ENCODE results near the gene CEBPG.

Gene CEBPG

DNA sequence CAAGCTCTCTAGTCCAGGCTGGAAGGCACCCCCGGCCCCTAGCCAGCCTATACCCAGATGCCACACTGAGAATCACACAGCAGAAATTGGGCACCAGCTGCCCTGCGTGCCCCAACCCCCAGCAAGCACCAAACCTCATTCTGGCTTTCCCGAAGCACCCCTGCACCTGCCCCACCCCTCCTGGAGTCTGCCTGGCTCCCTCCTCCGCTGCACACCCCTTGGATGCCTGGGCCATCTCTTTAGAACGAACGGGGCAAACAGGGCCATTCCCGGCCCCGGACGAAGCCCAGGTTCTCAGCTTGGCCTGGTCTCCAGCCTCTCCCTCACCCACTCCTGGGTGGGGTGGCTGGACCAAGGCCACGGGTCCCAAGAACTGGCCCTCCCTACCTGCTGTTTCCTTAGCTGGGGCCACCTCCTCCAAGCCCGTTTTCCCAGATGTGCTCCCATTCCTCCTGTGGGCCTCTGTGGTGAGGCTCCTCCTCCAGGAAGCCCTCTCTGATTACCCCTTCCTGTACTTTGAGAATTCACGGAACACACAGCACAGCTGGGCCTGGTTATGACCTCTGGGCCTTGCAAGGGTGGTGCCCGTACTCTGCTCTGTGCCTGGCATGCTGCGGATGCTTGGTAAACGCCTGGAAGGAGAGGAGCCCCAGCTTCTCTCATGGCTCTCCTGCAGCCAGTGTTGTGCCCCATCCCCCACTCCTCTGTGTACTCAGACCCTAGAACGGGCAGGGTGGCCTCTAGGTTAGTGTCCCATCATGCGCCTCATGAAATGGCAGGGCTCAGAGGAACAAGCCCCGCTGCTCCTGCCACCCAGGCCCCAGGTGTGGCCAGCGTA lies 21.4 kb downstream of the CEBPG start:
- no peak for DNase-seq (ENCODE audit: low spot score)

DNA sequence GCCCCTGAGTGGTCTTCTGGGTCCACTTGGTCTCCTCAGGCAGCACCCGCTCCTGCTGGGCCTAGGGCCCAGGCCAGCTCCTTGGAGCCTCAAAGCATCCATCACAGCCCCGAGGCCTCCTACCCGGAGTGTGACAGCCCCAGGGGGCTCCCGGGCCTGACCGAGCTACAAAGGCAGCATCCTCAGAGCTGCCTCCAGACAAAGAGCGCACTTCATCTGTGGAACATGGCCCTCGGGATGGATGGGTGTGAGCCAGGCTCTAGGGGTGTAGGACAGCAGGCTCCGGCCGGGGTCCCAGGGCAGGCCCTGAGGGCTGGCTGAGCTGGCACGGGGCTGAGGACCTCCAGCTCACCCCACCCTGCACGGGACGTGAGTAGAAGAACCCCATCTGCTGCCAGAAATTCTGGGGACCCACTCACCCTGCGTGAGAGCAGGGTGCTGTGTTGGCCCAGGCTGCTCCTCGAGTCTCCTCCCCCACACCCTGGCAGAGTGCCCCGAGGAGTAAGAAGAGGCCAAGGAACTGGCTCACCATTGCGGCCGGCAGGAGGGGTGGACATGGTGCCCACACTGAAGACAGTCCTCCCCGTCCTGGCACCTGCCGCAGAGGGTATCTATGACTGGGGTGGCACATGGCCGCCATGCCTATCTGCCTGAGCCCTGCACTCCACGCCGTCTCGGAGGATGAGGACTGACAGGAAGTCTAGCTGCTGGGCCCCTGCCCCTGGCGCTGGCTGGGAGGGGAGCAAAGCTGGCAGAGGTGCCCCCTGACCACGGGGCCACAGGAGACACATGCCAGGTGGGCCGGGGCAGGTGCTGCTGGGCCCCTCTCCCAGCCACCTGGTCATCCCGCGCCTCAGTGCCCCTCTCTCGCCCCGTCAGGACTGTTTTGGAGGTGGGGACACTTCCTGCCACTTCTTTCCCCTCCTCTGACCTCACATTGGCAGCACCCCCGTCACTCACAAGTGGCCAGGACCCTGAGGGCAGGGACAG lies 22.3 kb downstream of the CEBPG start:
- DNase-seq (ENCODE audit: low spot score), result no peak

DNA sequence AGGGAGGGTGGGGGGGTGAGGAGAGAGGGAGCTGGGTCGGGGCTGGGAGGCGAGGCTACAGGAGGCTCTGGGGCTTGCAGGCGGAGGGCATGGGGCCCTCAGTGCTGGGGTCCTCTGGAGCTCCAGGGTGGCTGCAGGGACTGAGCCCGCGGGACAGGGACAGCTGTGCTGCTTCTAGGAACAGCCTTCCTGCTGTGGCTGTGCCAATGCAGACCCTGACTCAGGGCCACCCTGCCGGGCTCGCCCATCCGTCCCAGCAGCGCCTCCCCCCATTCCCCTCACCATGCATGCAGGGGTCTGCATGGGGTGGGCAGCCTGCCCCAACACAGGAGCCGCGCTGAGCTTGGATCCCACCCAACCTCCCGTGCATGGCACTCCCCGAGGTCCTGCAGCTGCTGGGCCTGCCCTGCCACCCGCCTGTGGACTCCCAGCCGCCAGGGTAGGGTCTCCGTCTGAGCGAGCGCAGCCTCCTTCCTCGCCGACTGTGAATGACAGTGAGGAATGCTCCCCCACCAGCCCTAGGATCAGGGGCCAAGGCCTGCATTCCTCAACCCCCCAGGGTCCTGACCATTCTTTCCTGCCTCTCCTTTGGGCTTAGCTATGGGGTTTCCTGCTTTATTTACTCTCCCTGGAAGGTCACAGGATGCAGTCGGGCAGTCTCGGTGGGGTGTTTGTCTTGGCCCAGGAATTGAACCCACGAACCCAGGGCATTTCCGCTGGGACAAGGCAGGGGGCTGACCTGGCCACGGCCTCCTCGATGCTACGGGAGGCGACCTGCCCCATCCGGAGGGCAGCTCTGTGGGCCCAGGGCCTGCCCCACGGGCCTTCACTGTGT lies 23.4 kb downstream of the CEBPG start:
- DNase-seq (ENCODE audit: low spot score), result no peak

DNA sequence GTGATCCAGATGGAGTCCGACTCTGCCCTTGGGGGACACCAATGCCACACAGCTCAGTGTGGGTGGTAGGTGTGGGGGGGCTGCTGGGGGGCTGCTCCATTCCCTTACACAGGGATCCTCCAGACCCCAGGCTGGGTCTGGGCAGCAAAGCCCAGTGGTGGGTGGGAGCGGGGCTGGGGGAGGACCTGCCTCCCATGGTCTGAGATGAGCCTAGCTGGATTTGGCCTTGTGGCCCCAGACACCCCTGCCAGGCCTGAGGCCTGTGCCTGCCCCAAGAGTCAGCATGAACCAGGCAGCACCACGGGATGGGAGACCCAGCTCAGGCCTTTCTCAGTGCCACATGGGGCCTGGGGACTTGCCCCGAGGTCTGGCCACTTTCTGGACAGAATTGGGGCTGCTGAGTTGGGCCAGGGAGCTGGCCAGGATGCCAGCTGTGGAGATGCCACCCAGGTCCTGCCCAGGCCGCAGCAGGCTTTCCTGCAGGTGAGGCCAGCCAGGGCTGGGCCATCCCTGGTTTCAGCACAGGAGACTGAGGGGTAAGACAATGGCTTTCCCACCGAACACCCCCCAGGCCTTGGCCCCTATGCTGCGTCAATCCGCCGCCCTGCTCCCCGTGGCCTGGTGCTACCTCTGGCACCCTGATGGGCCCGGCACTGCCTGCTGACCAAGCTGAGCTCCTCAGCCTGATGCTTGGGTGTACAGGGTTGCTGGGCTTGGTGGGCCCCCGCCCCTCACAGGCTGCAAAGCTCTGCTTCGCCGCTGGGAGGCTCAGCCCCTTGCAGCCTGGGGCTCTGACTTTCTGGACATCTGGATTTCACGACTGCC lies 24.2 kb downstream of the CEBPG start:
- no peak for DNase-seq (ENCODE audit: low spot score)

DNA sequence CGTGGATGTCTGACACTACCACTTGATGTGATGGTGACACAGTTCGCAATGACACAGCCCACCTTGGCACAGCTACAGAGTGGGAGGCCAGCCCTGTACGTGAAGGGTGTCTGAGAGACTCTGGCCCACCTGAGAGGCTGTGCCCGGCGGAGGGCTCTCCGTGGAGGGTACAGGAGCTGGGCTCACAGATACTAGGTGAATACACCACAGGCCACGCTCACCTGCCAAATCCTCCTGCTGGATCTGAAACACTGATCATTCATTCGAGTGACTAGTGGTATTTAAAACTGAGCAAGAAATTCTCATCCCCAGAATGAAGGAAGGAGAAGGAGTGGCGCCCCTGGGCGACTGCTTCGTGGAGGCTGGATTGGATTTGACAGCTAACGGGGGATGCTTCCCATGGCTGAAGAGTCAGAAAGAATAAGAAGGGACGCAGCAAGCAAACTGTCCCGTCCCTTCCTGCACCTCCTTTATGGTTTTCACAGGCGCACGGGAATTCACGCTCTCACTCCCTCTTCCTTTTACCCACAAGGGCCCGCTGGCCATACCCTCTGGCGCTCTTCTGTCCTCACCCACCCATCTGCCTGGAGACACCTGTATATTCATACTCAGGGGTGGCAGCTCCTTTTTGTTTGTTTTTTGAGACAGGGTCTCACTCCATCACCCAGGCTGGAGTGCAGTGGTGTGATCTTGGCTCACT lies 25.0 kb downstream of the CEBPG start:
- DNase-seq (ENCODE audit: low spot score), result no peak

DNA sequence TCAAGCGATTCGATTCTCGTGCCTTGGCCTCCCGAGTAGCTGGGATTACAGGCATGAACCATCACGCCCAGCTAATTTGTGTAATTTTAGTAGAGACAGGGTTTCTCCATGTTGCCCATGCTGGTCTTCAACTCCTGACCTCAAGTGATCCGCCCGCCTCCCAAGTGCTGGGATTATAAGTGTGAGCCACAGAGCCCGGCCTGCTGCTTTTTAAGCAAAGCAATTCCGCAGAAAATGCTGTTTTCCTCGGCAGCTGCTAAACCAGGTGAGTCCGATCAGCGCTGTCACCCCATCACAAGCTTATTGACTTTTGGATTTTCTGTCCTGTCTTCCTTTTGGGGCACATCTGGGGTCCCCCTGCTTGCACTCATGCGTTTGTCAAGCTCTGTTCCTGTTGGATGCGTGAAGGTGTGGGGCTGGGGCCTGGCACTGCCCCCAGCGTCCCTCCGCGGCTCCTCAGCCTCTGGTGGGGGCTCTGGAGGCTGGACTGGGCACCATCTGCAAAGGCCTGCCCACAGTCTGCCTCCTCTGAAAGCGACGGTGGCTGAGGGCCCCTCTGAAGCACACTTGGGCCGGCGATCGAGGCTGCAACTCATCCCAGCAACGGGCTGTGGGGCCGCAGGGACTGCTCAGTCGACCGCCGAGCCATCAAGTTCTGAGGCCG lies 25.7 kb downstream of the CEBPG start:
- no peak for DNase-seq (ENCODE audit: low spot score)

DNA sequence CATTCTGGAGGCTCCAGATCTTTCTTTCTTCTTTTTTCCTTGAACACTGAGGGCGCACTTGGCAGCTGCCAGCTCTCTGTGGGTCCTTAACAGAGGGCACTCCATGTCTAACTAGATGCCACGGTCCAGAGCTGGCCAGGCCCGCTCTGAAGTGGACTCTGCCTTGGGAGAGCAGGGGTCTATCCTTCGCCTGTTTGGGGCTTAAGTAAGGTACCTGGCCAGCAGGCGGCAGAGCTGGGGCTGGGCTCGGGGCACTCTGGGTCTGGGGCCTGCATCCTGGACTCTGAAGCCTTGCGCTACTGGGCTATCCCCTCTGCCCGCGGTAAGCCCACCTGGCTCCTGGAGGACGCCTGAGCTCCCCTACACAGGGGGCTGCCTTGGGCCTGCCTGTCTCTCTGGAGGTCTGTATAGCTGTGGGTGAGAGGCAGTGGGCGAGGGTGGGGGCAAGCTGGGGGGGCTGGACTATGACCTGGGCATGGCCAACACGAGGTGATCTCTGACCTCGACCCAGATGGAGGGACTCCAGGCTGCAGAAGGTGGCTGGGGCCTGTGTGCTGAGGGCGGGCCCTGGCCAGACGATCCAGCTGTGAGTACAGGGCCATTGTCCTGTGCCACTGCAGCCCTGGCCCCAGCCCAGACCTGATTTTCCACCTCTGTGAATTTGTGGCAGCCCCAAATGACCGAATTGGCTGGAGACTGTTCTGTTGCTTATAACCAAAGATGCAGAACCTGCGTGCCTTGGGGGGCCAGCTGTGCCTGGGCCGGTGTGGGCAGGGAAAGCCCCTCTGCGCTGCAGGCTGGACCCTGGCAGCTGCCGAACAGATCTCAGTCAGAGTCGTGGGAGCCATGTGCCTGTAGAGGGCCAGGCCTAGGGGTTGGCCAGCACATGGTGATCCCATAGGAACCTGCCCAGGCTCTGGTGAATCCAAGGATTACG lies 26.5 kb downstream of the CEBPG start:
- DNase-seq (ENCODE audit: low spot score), result no peak

DNA sequence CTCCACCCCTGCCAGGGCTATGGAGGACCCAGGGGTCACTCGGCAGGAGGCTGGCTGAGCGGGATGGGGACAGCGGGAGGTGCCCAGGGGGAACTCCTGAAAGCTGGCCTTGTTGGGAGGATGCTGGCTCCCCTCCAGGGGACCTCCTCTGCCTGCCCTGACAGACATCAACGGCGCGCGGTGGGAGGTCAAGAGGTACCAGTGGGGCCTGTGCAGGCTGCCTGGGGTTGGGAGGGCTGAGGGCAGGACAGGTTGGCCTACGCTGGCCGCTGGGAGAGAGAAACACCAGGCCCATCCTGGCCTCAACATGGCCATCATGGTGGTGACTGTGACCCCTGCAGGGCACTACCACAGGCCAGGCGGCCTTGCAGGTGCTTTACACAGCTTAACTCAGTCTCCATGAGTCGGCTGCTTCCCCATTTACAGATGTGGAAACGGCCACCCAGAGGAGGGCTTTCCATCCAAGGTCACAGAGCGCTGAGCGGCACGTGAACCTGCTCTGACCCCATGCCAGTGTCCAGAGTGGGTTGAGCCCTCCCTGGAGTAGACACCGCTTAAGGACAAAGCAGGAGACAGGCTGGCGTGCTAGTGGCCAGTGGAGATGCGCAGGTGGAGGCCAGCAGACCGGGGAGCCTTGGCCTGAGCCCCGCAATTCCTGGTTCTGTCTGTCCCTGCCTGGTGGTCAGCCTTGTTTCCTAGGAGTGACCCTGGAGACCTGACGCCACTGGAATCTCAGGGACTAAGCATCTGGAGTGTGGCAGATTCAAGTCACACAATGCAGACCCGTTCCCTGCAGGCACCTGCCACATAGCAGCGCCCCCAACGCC lies 27.6 kb downstream of the CEBPG start:
- DNase-seq (ENCODE audit: low spot score), result no peak

DNA sequence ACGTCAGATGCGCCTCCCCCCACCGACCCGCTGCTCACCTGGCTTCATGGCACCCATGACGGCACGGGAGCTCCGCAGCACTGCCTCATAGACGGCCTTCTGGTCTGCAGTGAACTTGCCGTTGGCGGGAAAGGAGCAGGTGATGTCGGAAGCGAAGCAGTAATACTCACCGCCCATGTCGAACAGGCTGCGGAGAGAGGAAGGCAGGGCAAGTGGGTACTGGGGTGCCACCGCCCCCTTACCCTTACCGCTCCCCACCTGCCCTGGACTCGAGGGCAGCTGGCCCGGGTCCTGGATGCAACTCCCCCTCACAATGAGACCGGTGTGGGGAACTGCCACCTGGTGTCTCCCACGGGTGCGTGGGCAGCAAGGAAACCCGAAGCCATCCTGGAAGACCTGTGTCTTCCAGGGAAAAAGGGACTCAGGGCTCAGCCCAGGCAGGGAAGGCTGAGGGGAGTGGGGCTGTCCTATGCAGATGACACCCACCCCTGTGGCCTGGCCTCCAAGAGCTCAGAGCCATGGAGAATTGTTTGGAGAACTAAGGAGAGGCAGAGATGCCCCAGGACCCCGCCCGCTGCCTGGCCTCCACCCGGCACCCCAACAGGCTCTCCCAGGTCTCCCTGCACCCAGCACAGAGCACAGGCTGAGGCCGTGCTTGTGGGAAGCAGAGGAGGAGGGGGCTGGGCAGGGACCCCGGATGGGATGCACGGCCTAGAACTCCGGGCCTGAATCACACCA lies 28.3 kb downstream of the CEBPG start:
- no peak for DNase-seq (ENCODE audit: low spot score)

DNA sequence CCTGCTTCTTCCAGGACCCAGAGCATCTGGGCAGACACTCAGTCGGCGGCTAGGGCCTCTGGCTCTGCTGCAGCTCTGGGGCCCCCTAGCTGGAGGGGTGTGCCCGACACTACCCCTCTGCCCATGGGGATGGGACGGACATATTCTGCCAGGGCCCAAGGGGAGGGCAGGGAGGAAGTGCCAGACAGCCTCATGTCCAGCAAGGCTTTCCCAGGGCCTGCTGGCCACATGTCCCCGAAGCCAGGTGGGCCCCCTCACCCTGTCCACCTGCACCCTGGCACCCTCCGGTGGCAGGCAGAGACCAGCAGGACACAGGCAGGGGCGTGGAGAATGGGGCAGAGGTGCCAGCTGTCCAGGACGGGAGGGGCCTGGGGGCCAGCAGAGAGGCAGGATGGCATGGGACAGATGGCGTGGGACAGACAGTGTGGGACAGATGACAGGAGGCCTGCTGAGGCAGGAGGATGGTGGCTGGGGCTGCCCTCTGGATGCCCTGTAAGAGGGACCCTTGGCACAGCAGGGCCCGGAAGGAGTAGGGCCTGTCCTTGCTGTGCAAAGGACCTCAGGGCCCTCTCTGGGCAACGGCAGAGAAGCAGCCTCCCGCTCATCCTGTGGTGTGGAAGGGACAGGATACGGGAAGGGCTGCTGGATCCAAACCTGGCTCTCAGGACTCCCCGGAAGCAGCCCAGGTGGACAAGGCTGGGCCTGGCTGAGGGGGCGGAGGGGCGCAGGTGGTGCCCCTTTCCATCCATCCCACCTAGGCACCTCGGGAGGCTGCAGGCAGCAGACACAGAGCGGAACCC lies 29.1 kb downstream of the CEBPG start:
- no peak for DNase-seq (ENCODE audit: low spot score)

DNA sequence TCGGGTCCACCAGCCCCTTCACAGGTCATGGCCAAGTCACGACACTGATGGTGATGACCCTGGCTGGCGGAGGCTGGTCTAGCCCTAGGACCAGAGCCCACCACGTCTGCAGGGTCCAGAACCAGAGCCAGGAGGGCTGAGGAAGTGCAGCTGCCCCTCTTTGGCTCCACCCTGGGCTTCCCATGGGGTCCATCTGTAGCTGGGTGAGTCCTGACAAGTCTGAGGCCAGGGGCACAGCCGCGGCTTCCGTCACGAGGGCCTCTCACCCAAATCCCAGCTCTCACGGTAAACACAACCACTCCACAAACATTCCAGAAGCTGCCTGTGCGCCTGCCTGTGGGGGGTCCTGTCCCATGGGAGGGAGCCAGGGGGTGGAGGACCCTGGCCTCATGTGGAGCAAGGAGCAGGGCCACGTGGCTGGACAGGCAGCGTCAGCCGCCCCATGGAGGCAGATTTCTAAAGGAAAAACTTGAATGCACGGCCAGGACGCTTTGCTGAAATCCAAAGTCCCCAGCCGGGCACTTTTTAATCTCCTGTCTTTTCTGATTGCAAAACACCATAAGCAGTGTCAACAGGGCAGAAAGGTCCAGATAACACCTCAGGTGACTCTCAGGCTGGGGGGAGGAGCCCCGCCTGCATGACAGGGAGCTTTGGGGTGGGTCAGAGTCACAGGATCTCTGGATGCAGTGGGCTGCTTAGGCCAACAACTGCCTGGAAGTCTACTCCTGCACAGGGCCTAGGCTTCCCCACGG lies 29.9 kb downstream of the CEBPG start:
- DNase-seq (ENCODE audit: low spot score), result no peak

DNA sequence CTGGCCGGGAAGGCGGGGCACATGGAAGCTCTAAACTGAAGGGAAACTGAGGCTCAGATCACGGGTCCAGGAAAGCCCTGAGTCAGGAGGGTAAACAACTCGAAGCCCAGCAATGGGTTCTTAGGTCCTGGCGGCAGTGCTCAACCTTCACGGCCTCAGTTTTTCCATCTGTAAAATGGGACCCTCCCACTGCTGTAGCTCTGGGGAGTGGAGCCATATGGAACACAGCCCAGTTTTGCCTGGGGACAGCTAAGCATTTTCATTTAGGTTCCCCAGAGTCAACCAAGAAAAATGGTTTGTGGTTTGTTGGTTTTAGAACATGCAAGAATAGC lies 30.4 kb downstream of the CEBPG start:
- no peak for DNase-seq (ENCODE audit: low spot score)

DNA sequence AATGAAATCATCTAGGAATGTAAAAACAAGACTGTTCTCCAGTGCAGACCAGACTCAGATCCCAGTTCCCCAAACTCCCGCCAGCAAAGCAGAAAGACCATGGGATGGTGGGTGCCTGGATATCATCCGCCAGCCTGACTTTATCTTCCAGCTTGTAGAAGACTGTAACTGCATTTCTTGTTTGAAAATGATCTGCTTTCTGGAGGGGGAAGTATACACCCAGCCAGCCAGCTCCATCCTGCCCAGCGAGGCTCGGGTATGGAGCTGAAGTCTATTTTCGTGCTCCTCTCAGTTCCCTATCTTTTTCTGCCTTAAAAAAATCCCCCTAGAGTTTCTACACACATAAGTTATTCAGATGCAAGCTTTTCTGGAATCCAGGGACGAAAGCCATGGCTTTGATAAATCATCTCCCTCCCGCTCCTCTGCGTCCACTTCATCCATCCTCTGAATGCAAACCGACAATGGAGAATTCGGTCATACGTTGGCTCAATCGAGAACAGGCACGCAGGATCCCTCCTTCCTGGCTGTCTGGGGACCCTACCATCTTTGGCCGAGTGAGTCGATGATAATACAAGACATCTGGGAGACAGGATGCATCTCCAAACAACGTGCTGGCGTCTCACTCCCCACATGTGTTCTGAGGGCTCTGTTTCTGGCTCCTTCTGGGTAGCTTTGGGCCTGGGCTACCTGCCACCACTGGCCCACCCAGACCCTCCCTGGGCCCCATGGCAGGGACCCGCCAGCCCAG lies 31.2 kb downstream of the CEBPG start:
- no peak for DNase-seq (ENCODE audit: low spot score)

DNA sequence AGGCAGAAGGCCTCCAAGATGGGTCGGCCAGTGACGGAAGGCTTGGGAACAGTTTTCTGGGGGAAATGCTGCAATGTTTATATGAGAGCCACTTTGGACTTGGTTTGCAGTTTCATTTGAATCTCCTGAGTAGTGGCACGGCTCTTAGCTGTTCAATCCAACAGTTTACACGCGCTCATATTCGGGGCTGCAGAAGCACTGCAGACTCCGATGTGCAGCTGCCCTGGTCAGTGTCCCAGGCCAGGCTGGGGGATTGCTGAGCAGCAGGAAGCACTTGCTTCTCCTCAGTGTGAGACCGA lies 31.7 kb downstream of the CEBPG start:
- DNase-seq (ENCODE audit: low spot score), result no peak

Data from SK-N-DZ (cell line).